Activated T-cell treated with anti-CD3 and anti-CD28 coated beads, Interleukin-2, amount 50 U/mL, for 1 hour (primary cell): ENCODE measurements around the gene MAP2K2.
A peak's percentile ranks its signal among the peaks of the same experiment; 100 is the strongest.
"Not testable (repeated sequence)": the region's sequence is repeated elsewhere in the genome, so short reads cannot be mapped to it uniquely, and the experiment has no call there.

Experiments used
- DNase-seq: peaks from one replicate; pipeline ENCODE4 v3.0.0-alpha.2; 2020

Gene MAP2K2

DNA sequence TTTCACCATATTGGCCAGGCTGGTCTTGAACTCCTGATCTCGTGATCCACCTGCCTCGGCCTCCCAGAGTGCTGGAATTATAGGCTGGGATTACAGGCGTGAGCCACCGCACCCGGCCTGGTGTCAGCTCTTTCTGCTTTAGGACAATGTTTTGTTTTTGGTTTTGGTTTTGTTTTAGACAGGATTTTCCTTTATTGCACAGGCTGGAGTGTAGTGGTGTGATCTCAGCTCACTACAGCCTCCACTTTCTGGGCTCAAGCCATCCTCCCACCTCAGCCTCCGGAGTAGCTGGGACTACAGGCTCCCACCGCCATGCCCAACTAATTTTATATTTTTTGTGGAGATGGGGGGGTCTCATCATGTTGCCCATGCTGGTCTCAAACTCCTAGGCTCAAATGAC, 5.1 kb upstream of the MAP2K2 start:
- not testable (repeated sequence) for DNase-seq

DNA sequence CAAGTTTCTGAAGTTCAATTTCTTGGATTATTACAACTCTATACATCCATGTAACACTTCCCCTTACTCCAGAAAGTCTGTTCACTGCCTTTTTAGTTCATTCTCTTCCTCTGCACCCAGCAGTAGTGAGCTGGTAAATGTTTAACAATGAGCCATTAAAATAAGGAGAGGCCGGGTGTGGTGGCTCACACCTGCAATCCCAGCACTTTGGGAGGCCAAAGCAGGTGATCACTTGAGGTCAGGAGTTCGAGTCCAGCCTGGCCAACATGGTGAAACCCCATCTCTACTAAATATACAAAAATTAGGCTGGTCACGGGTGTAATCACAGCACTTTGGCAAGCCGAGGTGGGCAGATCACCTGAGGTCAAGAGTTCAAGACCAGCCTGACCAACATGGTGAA, 3.4 kb upstream of the MAP2K2 start:
- not testable (repeated sequence) for DNase-seq

DNA sequence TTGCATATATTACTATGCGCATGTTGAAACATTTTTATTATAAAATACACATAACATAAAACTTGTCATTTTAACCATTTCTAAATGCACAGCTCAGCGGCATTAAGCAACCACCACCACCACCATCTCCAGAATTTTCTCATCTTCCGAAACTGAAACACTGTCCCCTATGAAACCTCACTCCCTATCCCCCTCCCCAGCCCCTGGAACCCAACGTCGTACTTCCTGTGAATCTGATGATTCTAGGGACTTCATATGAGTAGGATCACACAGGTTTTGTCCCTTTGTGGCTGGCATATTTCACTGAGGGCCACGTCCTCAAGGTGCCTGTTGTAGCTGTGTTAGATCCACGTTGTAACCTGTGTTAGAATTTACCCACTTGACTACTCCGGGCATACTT, 716 bp upstream of the MAP2K2 start:
- no peak for DNase-seq

DNA sequence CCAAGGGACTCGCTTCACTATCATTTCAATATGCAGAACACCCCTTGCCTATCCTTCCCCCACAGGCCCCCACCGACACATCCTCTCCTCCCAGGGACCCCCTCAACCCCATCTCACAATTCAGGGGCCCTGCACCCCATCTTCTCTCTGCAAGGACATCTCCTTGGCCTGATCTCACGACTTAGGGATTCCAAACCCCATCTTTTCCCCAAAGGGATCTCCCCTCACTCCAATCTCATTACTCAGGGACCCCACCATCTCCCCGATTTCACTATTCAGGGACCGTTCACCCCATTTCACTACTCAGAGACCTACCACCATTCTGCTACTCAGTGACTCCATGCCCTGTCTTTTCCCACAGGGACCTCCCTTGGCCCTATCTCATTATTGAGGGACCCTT, 1.4 kb downstream of the MAP2K2 start:
- no peak for DNase-seq

DNA sequence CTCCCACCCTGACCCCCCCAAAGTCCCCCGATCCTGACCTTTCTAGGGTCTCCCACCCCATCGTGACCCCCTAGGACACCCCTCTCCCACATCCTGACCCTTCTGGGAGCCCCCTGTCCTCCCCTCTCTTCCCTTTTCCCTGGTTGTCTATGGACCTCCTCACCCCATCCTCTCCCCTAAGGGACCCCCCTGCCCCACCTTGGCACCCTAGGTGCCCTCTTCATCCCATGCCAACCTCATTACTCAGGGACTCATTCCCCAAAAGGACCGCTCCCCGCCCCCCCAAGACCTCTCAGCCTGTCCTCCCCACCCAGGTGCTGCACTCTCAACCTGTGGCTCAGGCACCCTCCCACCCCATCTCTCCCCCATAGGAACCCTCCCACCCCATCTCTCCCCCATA, 2.1 kb downstream of the MAP2K2 start:
- no peak for DNase-seq

DNA sequence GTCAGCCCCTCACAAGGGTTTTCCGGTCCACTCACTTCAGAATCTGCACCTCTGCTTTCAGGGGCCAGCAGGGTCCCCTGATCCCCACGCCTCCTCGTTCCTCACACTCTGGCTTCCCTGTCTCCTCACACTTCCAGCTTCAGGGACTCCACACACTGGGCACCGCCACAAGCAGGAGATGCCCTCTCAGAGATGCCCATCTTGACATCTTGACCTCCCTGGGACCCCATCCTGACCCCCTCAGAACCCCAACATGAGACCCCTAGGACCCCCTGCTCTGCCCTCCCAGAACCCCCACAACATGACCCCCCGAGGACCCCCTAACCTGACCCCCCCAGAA, 2.7 kb downstream of the MAP2K2 start:
- no peak for DNase-seq

DNA sequence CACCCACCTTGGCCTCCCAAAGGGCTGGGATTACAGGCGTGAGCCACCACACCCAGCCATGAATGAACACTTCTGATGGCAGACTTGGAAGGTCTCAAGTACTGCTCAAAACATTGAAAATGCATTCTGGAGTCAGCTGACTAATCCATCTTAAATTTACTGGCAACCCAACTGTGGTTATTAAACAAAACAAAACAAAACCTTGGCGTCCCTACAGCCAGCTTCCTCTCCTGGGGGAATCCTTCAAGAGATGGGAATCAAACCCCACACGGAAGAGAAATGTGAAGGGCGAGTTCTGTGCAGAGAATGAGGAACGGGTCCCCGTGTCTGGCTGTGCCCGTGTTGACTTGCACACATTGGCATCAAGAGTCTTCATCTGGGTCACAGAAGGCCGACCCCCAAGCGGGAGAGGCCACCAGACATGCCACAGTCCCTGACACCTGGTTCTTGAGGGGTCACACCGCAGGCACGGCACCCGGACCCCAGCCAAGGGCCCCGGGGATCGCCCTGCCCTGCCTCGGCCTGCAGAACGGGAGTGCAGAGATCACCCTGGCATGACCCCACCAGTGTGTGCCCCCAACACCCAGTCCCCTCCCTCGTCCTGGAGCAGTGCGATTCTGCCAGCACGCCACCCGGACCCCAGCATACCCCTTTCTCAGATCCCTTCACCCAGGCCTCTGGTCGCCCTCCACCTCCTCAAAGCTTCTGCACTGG, 3.2 kb downstream of the MAP2K2 start:
- DNase-seq, result no peak

DNA sequence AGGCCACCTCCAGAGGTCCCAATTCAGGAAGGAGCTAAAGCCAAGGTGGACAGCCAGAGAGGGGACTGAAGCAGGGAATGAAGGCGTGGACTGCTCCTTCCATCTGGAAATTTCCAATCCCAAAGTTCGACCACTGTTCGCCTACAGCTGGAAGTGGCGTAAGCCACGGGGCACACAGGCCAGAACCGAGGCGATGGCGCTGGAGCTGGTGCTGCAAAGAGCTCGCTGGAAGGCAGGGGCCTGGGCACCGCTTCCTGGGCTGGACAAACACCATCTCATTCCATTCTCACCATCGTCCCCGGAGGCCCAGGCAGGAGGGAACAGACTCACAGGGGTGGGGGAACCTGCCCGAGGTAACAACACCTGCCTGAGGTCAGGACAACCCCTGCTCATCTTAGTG, 4.2 kb downstream of the MAP2K2 start:
- DNase-seq, result no peak

DNA sequence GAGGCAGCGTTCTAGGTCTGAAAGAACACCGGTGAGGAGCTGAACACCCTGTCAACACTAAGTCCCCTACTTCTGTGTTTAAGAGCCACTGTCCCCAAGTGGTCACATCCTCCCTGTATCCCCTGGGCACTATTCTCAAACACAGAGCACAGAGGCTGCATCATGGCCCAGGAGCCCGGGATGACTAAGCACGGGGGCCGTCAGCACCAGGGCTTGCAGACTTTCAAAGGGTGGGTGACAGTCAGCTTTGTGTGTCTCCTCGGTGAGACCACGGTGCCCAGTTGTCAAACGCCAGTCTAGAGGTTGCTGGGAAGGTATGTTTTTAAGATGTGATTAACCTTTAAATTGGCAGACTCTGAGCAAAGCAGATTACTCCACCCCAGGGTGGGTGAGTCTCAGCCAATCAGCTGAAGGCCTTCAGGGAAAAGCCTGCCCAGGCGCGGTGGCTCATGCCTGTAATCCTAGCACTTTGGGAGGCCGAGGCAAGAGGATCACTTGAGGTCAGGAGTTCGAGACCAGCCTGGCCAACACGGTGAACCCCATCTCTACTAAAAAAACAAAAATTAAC, 8.0 kb downstream of the MAP2K2 start:
- DNase-seq, result no peak

DNA sequence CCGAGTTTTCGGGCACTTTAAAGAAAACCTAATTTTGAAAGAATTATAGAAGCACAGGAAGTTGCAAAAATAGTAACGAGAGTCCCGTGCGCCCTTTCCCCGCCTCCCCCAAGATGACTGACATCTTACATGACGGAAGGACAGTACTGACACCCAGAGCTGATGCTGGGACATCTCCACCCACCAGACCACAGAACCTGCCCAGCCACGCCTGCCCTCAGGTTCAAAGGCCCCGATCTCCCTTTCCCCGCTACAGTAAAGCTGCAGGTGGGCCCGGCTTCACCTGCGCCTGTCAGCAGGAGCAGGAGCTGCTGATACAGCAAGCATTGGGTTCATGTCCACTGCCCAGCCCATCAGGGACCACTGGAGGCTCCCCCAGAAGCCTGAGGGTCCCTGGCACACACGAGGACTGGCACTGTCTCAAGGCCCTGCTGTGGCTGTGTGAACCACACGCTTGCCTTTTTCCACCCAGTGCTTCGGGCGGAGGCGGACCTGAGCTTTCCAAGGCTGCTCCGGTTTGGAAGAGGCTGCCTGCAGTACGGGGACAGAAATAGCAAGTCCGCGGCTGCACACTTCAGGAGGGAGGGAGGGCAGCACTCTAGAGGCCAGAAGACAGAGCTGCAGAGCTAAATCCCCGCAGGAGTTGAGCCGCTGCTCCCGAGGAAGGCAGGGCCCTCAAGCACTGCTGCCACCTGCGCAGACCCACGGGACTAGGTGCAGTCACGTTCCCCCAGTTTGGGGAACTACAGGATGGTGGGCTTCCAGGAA, 8.7 kb downstream of the MAP2K2 start:
- DNase-seq, result peak; percentile 63

DNA sequence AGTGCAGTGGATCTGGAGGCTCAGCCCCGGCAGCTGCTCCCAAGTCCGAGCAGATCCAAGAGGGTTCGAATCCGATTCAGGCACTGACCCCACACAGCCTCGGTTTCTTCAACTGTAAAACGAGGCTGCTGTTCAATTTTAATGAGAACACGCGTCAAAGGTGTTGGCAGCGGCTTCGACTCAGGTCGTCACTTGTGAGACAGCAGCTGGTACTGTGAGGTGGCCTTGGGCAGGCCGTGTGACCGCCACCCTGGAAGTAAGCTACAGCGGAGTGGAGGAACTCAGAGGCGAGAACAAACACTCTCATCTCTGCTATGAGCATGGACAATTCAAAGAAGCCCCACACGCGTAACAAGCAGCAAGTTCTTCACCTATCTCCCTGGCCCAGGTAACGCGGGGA, 9.7 kb downstream of the MAP2K2 start:
- DNase-seq, result no peak

DNA sequence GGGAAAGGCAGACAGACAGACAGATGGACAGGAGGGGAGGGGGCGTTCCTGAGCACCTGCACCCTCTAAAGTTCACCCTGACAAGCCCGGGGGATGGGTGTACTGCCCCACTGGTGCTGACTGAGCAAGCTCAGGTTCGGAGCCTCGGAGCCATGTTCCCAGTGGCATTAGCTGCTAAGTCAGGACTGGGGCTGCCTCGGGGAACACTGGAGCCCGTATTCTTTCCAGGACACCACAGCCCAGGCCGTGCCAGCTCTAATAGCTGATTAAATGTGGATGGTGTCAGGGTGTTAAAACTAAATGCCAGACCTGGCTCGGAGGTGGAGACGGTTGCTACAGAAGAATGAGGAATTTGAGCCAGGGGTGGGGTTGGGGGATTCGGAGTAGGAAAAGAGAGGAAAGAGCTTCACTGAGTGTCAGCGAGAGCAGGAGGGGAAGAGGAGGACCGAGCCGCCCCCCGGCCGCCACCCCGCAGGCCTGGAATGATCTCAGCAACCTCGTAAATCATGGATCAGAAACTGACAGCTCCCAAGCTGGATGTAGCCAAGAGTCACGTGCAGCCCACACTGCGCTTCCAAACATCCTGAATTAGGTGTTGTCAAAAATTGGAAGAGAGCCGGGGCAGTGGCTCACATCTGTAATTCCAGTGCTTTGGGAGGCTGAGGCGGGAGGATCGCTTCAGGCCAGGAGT, 10.4 kb downstream of the MAP2K2 start:
- no peak for DNase-seq

DNA sequence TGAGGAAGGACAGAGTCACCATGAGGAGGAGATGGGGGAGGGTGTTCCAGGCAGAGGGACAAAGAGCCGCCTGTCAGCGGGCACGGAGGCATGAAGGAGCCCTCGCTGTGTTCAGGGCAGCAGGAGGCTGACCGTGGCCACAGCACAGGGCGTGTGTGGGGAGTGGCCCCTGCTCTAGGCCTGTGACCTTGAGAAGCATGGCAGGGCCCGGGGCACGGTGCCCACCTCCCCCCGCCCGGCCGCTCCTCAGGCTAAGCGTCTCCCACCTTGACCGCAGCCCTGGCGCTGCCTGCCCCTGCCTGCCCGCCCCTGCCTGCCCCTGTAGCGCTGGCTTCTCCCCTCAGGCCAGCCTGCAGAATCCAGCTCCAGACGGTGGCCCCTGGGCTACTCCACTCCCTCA, 11.6 kb downstream of the MAP2K2 start:
- DNase-seq, result no peak

DNA sequence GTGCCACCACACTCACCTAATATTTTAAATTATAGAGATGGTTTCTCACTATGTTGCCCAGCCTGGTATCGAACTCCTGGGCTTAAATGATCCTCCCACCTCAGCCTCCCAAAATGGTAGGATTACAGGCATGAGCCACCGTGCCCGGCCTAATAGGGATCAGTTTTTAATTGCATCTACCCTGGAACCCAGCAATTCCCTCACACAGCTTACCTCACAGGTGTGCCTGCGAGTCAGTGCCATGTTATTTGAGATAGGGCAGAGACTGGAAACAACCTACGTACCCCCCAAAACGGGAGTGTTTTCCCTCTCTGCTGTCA, 14.3 kb downstream of the MAP2K2 start:
- no peak for DNase-seq

DNA sequence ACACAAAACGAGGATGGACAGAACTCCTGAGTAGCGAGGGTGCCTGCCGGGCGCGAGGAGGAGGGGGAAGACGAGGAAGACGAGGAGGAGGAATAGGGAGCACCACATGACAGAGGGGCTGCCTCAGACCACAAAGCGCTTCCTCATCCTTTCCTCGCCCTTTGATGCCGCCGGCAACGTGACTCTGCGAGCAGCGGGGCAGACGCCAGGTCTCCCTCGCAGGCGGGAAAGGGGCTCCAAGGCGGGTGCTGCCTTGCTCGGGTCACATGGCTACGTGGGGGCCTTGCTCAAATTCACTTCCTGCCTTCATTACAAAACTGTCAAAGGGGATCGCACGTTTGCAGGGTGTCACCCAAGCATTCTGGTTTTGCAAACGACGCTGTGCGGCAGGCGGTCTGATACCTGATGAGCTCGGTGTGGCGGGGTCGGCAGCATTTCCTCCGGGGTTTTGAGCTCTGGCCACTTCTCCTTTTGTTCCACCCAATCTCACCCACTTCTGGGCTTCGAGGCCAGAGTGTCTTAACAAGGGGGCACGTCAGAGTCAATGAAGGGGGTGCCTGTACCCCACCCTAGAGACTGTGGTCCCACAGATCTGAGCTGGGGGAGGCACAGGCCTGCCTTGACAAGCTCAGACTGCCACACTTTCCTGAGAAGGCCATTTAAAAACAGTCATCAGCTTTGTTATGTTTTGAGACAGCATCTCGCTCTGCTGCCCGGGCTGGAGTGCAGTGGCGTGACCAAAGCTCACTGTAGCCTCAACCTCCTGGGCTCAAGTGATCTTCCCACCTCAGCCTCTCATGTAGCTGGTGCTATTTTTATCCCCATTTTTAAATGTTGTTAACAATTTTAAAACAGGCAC, 14.9 kb downstream of the MAP2K2 start:
- peak; percentile 79 for DNase-seq

DNA sequence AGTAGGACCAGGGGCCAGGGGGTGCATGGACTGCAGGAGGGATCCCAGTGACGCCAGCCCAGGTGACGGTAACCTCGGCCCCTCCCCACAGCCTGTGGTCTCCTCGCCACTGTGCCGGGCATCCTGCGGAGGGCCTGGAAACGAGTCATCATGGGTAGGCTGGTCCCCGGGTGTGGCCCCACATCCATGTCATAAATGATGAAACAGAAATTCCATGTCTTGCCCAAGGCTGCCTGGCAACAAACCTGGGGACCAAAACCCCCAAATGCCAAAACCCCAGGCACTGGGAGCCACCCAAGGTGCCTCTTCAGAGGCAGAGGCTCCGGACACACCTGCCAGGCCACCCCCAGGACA, 20.9 kb downstream of the MAP2K2 start:
- DNase-seq, result no peak

DNA sequence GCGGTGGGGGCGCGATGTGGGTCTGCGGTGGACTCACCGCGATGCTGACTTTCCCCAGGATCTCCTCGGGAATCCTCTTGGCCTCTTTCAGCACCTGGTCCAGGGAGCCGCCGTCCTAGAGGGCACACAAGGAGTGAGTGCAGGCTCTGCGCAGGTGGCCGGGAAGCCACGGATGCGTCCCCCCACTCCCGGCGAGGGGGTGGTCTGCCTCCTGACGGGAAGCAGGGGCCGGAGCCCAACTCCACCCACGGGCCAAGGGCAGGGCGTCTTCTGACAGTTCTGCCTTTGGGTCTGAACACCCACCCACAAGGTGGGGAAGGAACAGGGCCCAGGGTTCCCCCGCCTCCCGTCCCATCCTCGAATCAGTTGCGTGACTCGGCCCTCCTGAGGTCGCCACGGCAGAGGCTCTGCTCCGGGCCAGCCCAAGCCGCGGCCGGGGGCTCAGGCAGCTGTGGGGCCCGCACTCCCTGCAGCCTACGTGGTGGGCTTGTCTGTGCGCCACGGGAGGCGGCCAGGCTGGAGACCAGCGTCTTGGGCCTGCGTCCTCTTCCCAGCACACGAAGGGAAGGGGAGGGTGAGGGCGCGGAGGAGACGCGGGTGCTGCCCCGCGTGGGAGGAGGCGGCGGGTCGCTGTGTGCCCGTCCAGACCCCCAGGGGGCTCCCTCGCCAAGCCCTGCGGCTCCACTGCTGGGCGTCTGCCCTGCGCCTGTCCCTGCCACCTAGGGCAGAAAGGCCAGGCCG, 21.4 kb downstream of the MAP2K2 start:
- no peak for DNase-seq

DNA sequence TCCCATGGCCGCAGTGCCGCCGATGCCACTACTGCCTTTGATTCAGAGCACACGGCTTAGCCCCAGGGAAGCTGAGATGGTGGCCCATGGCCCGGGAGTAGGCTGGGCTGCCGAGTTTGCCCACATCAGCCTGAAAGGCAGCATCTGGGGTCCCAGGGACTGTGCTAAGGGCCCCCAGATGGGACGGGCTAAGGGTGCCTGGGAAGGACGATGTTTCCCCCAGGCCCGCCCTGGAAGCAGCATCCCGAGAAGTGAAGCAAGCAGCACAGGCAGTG, 22.5 kb downstream of the MAP2K2 start:
- no peak for DNase-seq

DNA sequence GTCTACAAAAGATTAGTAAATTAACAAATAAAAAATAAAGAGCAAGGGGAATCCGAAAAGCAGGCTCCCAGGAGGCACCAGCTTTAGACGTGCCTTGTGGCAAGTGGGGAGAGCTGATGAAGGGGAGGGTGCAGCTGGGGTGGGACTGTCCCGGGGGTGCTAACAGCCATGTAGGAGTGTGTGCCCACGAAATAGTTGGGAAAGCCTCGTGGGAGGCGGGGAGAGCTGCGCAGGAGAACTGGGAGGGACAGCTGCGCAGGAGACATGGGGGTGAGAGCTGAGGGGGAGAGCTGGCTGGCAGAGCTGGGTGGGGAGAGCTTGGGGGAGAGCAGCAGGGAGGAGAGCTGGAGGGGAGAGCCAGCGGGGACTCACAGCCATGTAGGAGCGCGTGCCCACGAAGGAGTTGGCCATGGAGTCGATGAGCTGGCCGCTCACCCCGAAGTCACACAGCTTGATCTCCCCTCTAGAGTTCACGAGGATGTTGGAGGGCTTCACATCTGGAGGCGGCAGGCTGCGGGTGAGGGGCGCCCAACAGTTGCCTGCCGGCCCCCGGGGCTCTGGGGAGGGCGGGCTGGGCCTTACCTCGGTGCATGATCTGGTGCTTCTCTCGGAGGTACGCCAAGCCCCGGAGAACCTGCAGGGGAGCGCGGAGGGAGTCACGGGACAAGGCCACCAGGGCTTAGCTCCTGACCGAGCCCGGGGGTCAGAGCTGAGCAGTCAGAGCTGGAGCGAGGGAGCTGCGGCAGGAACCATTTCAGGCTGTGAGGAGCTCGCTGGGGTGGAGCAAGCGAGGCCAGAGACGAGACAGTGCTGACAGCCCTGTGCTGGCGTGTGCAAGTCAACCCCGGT, 23.1 kb downstream of the MAP2K2 start:
- DNase-seq, result no peak

DNA sequence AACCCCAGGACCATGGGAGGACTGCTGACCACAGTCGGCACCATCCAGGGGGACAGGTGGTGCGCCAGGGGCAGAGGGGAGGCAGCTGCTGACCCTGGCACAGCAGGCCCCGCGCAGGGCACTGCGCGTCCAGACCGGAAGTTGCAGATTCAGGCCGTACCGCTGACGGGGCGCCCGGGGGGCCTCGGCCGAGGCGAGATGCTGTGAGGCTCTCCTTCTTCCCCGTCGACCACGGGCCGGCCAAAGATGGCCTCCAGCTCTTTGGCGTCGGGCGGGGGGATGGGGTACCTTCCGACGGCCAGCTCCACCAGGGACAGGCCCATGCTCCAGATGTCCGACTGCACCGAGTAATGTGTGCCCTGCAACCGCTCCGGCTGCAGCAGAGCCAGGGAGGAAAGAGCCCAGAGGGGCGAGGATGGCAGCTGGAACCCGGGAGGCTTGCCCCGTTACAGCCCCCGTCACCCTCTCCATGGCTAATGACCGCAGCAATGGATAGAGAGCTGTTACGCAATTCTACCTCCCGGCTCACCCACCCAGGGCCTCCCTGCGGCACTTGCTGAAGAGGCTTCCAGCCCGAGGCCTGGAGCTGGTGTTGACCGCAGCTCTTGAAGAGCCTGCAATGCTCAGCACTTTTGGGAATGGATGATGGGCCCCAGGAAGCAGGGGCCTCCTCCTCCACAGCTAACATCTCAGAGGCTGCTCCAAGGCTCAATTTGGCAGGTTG, 24.7 kb downstream of the MAP2K2 start:
- no peak for DNase-seq

DNA sequence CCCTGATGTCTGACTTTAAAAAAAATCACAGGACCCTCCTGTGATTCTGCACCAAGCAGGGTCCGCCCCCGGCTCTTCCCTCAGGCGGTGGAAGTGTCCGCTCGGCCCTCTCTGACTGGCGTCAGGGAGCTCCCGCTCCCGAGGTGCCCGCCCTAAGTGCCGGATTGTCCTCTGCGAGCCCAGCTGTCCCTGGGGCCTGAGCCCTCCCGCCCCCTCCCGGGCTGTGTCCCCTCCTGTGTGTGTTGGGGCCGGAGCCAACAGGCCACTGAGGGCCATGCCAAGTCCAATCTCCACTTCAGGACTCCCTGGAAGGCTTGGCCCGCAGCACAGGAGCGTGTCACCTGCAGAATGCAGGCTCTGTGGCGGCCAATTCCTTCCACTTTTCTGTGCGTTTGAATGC, 25.4 kb downstream of the MAP2K2 start:
- DNase-seq, result no peak
